Neural cell (in vitro differentiated cells): ENCODE measurements around the gene ADGRL1. TPM values are rescaled to one million over a fixed set of nuclear protein-coding genes. Genes with fewer than 3 reads are reported as not detected.

Experiments used
- H2AFZ ChIP-seq: fragments of 200-600, 300-800 bp; sonication (generic), shearing (Covaris generic); 2 replicates; pipeline ENCODE4 v1.6.0; 2014; ENCODE audit warnings: low read depth, mild to moderate bottlenecking, antibody characterized with exemption, low read length, moderate library complexity
- H3F3A ChIP-seq: fragments of 200-600 bp; shearing (Covaris generic); 2 replicates; pipeline ENCODE4 v1.6.1; 2016; ENCODE audit warnings: mild to moderate bottlenecking, moderate library complexity, mixed read lengths, antibody characterized with exemption, low read length; ENCODE audit not compliant: insufficient read depth, poor library complexity, severe bottlenecking
- H3K27ac ChIP-seq: fragments of 200-600, 300-800 bp; sonication (generic), shearing (Covaris generic); 2 replicates; pipeline ENCODE4 v1.5.1; 2014; ENCODE audit warnings: mild to moderate bottlenecking, low read length, moderate library complexity
- H3K27me3 ChIP-seq: fragments of 300-800, 200-600 bp; sonication (generic), shearing (Covaris generic); 2 replicates; pipeline ENCODE4 v1.6.0; 2014; ENCODE audit warnings: mild to moderate bottlenecking, low read depth, low read length, moderate library complexity; ENCODE audit not compliant: insufficient read depth
- H3K36me3 ChIP-seq: fragments of 300-800, 200-600 bp; sonication (generic), shearing (Covaris generic); 2 replicates; pipeline ENCODE4 v1.5.1; 2014; ENCODE audit warnings: mild to moderate bottlenecking, antibody characterized with exemption, low read length, moderate library complexity; ENCODE audit not compliant: insufficient read depth
- H3K4me2 ChIP-seq: fragments of 300-800, 200-600 bp; sonication (generic), shearing (Covaris generic); 2 replicates; pipeline ENCODE4 v1.6.0; 2014; ENCODE audit warnings: mild to moderate bottlenecking, low read length
- H3K4me3 ChIP-seq: fragments of 300-800, 200-600 bp; sonication (generic), shearing (Covaris generic); 2 replicates; pipeline ENCODE4 v1.5.1; 2014; ENCODE audit warnings: mild to moderate bottlenecking, low read length, moderate library complexity
- H3K79me2 ChIP-seq: fragments of 200-600 bp; shearing (Covaris generic); replicated peaks from 2 replicates; pipeline ENCODE4 v1.6.0; 2014; ENCODE audit warnings: mild to moderate bottlenecking, low read length, moderate library complexity; ENCODE audit not compliant: insufficient read depth
- H3K9ac ChIP-seq: fragments of 300-800, 200-600 bp; sonication (generic), shearing (Covaris generic); 2 replicates; pipeline ENCODE4 v1.6.1; 2016; ENCODE audit warnings: mild to moderate bottlenecking, low read length, mixed read lengths
- H3K9me2 ChIP-seq: fragments of 200-600 bp; shearing (Covaris generic); 2 replicates; pipeline ENCODE4 v1.6.1; 2016; ENCODE audit warnings: mild to moderate bottlenecking, low read length, mixed read lengths; ENCODE audit not compliant: insufficient read depth
- H3K9me3 ChIP-seq: fragments of 200-600, 300-800 bp; sonication (generic), shearing (Covaris generic); 2 replicates; pipeline ENCODE4 v1.6.1; 2016; ENCODE audit warnings: mild to moderate bottlenecking, mixed run types, low read length, moderate library complexity, mixed read lengths
- H4K20me1 ChIP-seq: fragments of 200-600 bp; shearing (Covaris generic); 2 replicates; pipeline ENCODE4 v1.6.1; 2016; ENCODE audit warnings: mild to moderate bottlenecking, mixed run types; ENCODE audit not compliant: insufficient read depth
- CTCF ChIP-seq: fragments of 450-650 bp; IDR thresholded peaks from 2 replicates; pipeline ENCODE4 v1.5.1; 2014; ENCODE audit warnings: antibody characterized with exemption, mild to moderate bottlenecking, moderate library complexity; ENCODE audit not compliant: poor library complexity, severe bottlenecking
- EP300 ChIP-seq: fragments of 450-650 bp; conservative IDR thresholded peaks from 2 replicates; pipeline ENCODE4 v1.6.1; 2014; ENCODE audit warnings: antibody characterized with exemption, mild to moderate bottlenecking, moderate library complexity; ENCODE audit not compliant: poor library complexity, severe bottlenecking
- EZH2 ChIP-seq: fragments of 200-600, 300-800 bp; shearing (Covaris generic), sonication (generic); IDR thresholded peaks from 2 replicates; pipeline ENCODE4 v1.6.1; 2014; ENCODE audit warnings: antibody characterized with exemption, low read length, borderline replicate concordance, mild to moderate bottlenecking; ENCODE audit not compliant: insufficient read depth, poor library complexity, severe bottlenecking
- MXI1 ChIP-seq: fragments of 450-650 bp; conservative IDR thresholded peaks from 2 replicates; pipeline ENCODE4 v1.6.1; 2014; ENCODE audit warnings: antibody characterized with exemption, mild to moderate bottlenecking; ENCODE audit not compliant: poor library complexity, severe bottlenecking
- POLR2AphosphoS5 ChIP-seq: IDR thresholded peaks from 2 replicates; pipeline ENCODE4 v1.6.1; 2012
- RAD21 ChIP-seq: fragments of 450-650 bp; conservative IDR thresholded peaks from 2 replicates; pipeline ENCODE4 v1.6.1; 2014; ENCODE audit warnings: antibody characterized with exemption, mild to moderate bottlenecking, moderate library complexity
- SMC3 ChIP-seq: fragments of 450-650 bp; conservative IDR thresholded peaks from 2 replicates; pipeline ENCODE4 v1.6.1; 2014; ENCODE audit warnings: antibody characterized with exemption, mild to moderate bottlenecking, moderate library complexity; ENCODE audit not compliant: poor library complexity
- TAF1 ChIP-seq: IDR thresholded peaks from 2 replicates; pipeline ENCODE4 v1.6.1; 2012; ENCODE audit warnings: low read depth
- polyA plus RNA-seq: library from polyadenylated mRNA; depleted of rRNA; stranded (reverse); fragments of >200 nt; gene quantifications from 2 replicates; pipeline ENCODE4 v1.2.3, GENCODE V29; 2014
- TF ChIP-seq, protein P1 (sequence below): IDR thresholded peaks from 2 replicates; pipeline ENCODE4 v1.6.1; 2012; ENCODE audit warnings: borderline replicate concordance

ADGRL1 gene
- polyA plus RNA-seq, 1 donor from 2014 or later, result 22.2 TPM

- TF ChIP-seq SMC3 (no peak), EP300 (no peak), RAD21 (no peak), MXI1 (no peak), TAF1 (no peak), POLR2AphosphoS5 (no peak), CTCF (no peak), EZH2 (no peak)
- TF ChIP-seq, protein P1, sequence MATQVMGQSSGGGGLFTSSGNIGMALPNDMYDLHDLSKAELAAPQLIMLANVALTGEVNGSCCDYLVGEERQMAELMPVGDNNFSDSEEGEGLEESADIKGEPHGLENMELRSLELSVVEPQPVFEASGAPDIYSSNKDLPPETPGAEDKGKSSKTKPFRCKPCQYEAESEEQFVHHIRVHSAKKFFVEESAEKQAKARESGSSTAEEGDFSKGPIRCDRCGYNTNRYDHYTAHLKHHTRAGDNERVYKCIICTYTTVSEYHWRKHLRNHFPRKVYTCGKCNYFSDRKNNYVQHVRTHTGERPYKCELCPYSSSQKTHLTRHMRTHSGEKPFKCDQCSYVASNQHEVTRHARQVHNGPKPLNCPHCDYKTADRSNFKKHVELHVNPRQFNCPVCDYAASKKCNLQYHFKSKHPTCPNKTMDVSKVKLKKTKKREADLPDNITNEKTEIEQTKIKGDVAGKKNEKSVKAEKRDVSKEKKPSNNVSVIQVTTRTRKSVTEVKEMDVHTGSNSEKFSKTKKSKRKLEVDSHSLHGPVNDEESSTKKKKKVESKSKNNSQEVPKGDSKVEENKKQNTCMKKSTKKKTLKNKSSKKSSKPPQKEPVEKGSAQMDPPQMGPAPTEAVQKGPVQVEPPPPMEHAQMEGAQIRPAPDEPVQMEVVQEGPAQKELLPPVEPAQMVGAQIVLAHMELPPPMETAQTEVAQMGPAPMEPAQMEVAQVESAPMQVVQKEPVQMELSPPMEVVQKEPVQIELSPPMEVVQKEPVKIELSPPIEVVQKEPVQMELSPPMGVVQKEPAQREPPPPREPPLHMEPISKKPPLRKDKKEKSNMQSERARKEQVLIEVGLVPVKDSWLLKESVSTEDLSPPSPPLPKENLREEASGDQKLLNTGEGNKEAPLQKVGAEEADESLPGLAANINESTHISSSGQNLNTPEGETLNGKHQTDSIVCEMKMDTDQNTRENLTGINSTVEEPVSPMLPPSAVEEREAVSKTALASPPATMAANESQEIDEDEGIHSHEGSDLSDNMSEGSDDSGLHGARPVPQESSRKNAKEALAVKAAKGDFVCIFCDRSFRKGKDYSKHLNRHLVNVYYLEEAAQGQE, result no peak
- H3K9me3 ChIP-seq, result no peaks in the 10 kb centered on the region
- H3K4me2 ChIP-seq, result no peak overlapping the region
- H3K36me3 ChIP-seq, result no peaks in the 10 kb centered on the region
- no peaks in the 10 kb centered on the region for H4K20me1 ChIP-seq
- H3K27me3 ChIP-seq, result no peaks in the 10 kb centered on the region
- no peak overlapping the region for H2AFZ ChIP-seq
- H3K4me3 ChIP-seq, result no peak overlapping the region
- no peaks in the 10 kb centered on the region for H3F3A ChIP-seq
- H3K27ac ChIP-seq, result no peak overlapping the region
- H3K9ac ChIP-seq, result no peak overlapping the region
- no peaks in the 10 kb centered on the region for H3K79me2 ChIP-seq
- H3K9me2 ChIP-seq, result no peaks in the 10 kb centered on the region
These were observed 28.4 kb downstream of the ADGRL1 start for GRCh38 chr19:14177496-14178074.

DNA sequence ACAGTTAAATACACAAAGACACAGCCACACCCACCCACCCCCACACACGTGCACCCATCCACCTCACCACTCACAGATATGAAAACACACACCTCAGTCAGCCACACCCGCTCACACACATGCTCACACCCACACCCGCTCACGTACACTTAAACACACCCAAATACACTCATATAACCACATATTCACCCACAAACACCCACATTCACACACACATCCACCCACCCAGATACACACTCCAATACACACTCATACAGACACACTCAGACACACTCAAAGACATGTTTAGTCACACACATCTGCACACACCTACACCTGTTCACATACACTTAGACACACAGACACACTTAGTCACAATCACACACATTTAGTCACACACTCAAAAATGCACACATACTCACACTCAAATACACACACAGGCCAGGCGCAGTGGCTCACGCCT, 30.6 kb downstream of the ADGRL1 start:
- Histone ChIP-seq H2AFZ (no peak overlapping the region), H3K9ac (no peak overlapping the region), H4K20me1 (no peaks in the 10 kb centered on the region), H3K36me3 (peaks cover 8% of the 10 kb centered on the region), H3K79me2 (no peaks in the 10 kb centered on the region), H3F3A (no peaks in the 10 kb centered on the region), H3K9me2 (no peaks in the 10 kb centered on the region), H3K4me2 (no peak overlapping the region), H3K4me3 (no peak overlapping the region), H3K27ac (no peak overlapping the region), H3K9me3 (no peaks in the 10 kb centered on the region), H3K27me3 (no peaks in the 10 kb centered on the region)
- TF ChIP-seq CTCF (no peak), POLR2AphosphoS5 (no peak), RAD21 (no peak), SMC3 (no peak), TAF1 (no peak), MXI1 (no peak)
